Stimulated activated CD8-positive, alpha-beta memory T cell treated with anti-CD3 and anti-CD28 coated beads, Interleukin-12 subunit alpha, Interleukin-12 subunit beta, amount 100 ng/mL, for 24 hours (primary cell): ENCODE measurements around the gene RIPPLY2.

Experiments used
- DNase-seq: peaks from one replicate; pipeline ENCODE4 v3.0.0-alpha.2; 2020; ENCODE audit errors: extremely low read depth

RIPPLY2 gene

DNA sequence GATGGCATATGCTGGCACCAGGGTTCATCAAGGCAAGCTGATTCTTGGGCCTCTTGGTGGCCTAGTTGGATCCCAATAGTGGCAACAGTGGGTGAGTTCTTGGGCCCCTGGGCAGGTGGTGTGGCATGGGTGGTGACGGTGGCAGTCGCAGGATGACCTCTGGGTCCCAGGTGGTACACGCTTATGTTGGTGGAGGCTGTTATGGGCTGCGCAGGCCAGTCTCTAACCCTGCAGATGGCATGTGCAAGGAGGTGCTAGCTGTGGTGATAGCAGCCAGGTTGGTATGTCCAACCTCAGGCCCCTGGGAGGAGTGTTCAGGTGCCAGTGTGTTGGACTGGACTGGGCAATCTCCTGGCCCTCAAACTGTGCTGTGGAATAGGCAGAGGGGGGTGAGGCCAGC, 52.5 kb downstream of the RIPPLY2 start:
- no peak for DNase-seq
